ENCODE data around the gene SBNO2. TPM values are rescaled to one million over a fixed set of nuclear protein-coding genes. Genes with fewer than 3 reads are reported as not detected.

Gene SBNO2
- total and polyA plus RNA-seq, 2 donors (not counting 3 experiments of a cell fraction or from before 2014, with no cell fraction given) = 31.4 to 65.7 TPM

GRCh38 chr19:1150333-1151036, 23.6 kb downstream of the SBNO2 start:
- no peaks in the 10 kb centered on the region for H3K9me1 ChIP-seq (replicated peaks; ENCODE audit: control insufficient read depth, extremely low read depth, insufficient read depth, low read length)
- H3K79me2 ChIP-seq (ENCODE audit: control insufficient read depth, insufficient read depth, low read length) = no peaks in the 10 kb centered on the region
- TF ChIP-seq POLR2AphosphoS5 (IDR thresholded peaks at IDR 0.05; ENCODE audit: insufficient read depth, low read depth, low read length) = no peak
- TF ChIP-seq JUN (IDR thresholded peaks at IDR 0.05; ENCODE audit: borderline replicate concordance, insufficient read depth, insufficient read length, low read depth) = no peak
- TF ChIP-seq MAX (IDR thresholded peaks at IDR 0.05; ENCODE audit: insufficient read depth, insufficient read length) = no peak
- TF ChIP-seq FOS (IDR thresholded peaks at IDR 0.05; ENCODE audit: borderline replicate concordance, insufficient read depth, low read length) = no peak
- TF ChIP-seq GATA2 (IDR thresholded peaks at IDR 0.05; ENCODE audit: insufficient read depth, insufficient read length, low read depth, low read length) = no peak
- TF ChIP-seq POLR2A (IDR thresholded peaks at IDR 0.05; ENCODE audit: low read depth, low read length) = no peak
- TF ChIP-seq CTCF (IDR thresholded peaks at IDR 0.05; ENCODE audit: extremely low read depth in 1 of 2, insufficient read depth in 1 of 2, low read depth in 1 of 2, low read length in 2 of 2) = no peak
- no peak for TF ChIP-seq EZH2 (IDR thresholded peaks at IDR 0.05; ENCODE audit: borderline replicate concordance, low read depth, low read length, severe bottlenecking)
- TF ChIP-seq MYC (IDR thresholded peaks at IDR 0.05; ENCODE audit: low read depth, low read length) = no peak
- BruUV-seq (replicated peaks) = no TSS peak
- no peak overlapping the region for H3K27ac ChIP-seq (ENCODE audit: insufficient read depth, low read depth, low read length)
- no peak overlapping the region for H2AFZ ChIP-seq (ENCODE audit: low read depth, low read length)
- ChIA-PET POLR2A (no interaction called here), CTCF (interaction anchor here (1.4 kb wide), 1 partner anchor 37 kb away, joined by 3 read pairs; no protein-coding TSS in a partner anchor)
- no peak overlapping the region for H3K4me2 ChIP-seq (ENCODE audit: insufficient read depth, low read length)
- H3K9me3 ChIP-seq (replicated peaks; ENCODE audit: control insufficient read depth, insufficient read depth, low read length) = no peaks in the 10 kb centered on the region
- no peaks in the 10 kb centered on the region for H4K20me1 ChIP-seq (replicated peaks; ENCODE audit: control insufficient read depth, extremely low read depth, insufficient read depth, low read length)
- peaks cover 3 to 25% of the 10 kb centered on the region in 2 experiments for H3K36me3 ChIP-seq (ENCODE audit: control insufficient read depth in 2 of 2, extremely low read depth in 1 of 2, insufficient read depth in 2 of 2, low read length in 2 of 2)
- no peaks in the 10 kb centered on the region for H3K27me3 ChIP-seq (ENCODE audit: control insufficient read depth in 2 of 2, insufficient read depth in 2 of 2, low read length in 2 of 2)
- FAIRE-seq (no peak), DNase-seq (ENCODE audit: low read depth, low spot score) (no peak)
- H3K9ac ChIP-seq (replicated peaks; ENCODE audit: extremely low read depth, insufficient read depth, low read length) = no peak overlapping the region
- H3K4me1 ChIP-seq (ENCODE audit: control insufficient read depth, extremely low read depth, insufficient read depth, low read length) = peaks cover 3% of the 10 kb centered on the region
- dilution Hi-C loops (cut with MboI; ENCODE audit: extremely low pct_ligation_motif_present, low sequenced_read_pairs) (no loop called here), intact Hi-C loops (cut with micrococcal nuclease) (no loop called here)
- no peak overlapping the region for H3K4me3 ChIP-seq (replicated peaks in 1 of 3; ENCODE audit: insufficient read depth in 1 of 3, low read depth in 1 of 3, low read length in 3 of 3)

Measured in endothelial cell of umbilical vein (primary cell).